Neural cell (in vitro differentiated cells): Measurements from ENCODE around the gene EFCAB6. TPM values are rescaled to one million over a fixed set of nuclear protein-coding genes. Genes with fewer than 3 reads are reported as not detected.

Source experiments
- H2AFZ ChIP-seq: fragments of 200-600, 300-800 bp; sonication (generic), shearing (Covaris generic); 2 replicates; pipeline ENCODE4 v1.6.0; 2014; ENCODE audit warnings: low read depth, mild to moderate bottlenecking, antibody characterized with exemption, low read length, moderate library complexity
- H3F3A ChIP-seq: fragments of 200-600 bp; shearing (Covaris generic); 2 replicates; pipeline ENCODE4 v1.6.1; 2016; ENCODE audit warnings: mild to moderate bottlenecking, moderate library complexity, mixed read lengths, antibody characterized with exemption, low read length; ENCODE audit not compliant: insufficient read depth, poor library complexity, severe bottlenecking
- H3K27ac ChIP-seq: fragments of 200-600, 300-800 bp; sonication (generic), shearing (Covaris generic); 2 replicates; pipeline ENCODE4 v1.5.1; 2014; ENCODE audit warnings: mild to moderate bottlenecking, low read length, moderate library complexity
- H3K27me3 ChIP-seq: fragments of 300-800, 200-600 bp; sonication (generic), shearing (Covaris generic); 2 replicates; pipeline ENCODE4 v1.6.0; 2014; ENCODE audit warnings: mild to moderate bottlenecking, low read depth, low read length, moderate library complexity; ENCODE audit not compliant: insufficient read depth
- H3K36me3 ChIP-seq: fragments of 300-800, 200-600 bp; sonication (generic), shearing (Covaris generic); 2 replicates; pipeline ENCODE4 v1.5.1; 2014; ENCODE audit warnings: mild to moderate bottlenecking, antibody characterized with exemption, low read length, moderate library complexity; ENCODE audit not compliant: insufficient read depth
- H3K4me2 ChIP-seq: fragments of 300-800, 200-600 bp; sonication (generic), shearing (Covaris generic); 2 replicates; pipeline ENCODE4 v1.6.0; 2014; ENCODE audit warnings: mild to moderate bottlenecking, low read length
- H3K4me3 ChIP-seq: fragments of 300-800, 200-600 bp; sonication (generic), shearing (Covaris generic); 2 replicates; pipeline ENCODE4 v1.5.1; 2014; ENCODE audit warnings: mild to moderate bottlenecking, low read length, moderate library complexity
- H3K79me2 ChIP-seq: fragments of 200-600 bp; shearing (Covaris generic); replicated peaks from 2 replicates; pipeline ENCODE4 v1.6.0; 2014; ENCODE audit warnings: mild to moderate bottlenecking, low read length, moderate library complexity; ENCODE audit not compliant: insufficient read depth
- H3K9ac ChIP-seq: fragments of 300-800, 200-600 bp; sonication (generic), shearing (Covaris generic); 2 replicates; pipeline ENCODE4 v1.6.1; 2016; ENCODE audit warnings: mild to moderate bottlenecking, low read length, mixed read lengths
- H3K9me2 ChIP-seq: fragments of 200-600 bp; shearing (Covaris generic); 2 replicates; pipeline ENCODE4 v1.6.1; 2016; ENCODE audit warnings: mild to moderate bottlenecking, low read length, mixed read lengths; ENCODE audit not compliant: insufficient read depth
- H3K9me3 ChIP-seq: fragments of 200-600, 300-800 bp; sonication (generic), shearing (Covaris generic); 2 replicates; pipeline ENCODE4 v1.6.1; 2016; ENCODE audit warnings: mild to moderate bottlenecking, mixed run types, low read length, moderate library complexity, mixed read lengths
- H4K20me1 ChIP-seq: fragments of 200-600 bp; shearing (Covaris generic); 2 replicates; pipeline ENCODE4 v1.6.1; 2016; ENCODE audit warnings: mild to moderate bottlenecking, mixed run types; ENCODE audit not compliant: insufficient read depth
- CTCF ChIP-seq: fragments of 450-650 bp; IDR thresholded peaks from 2 replicates; pipeline ENCODE4 v1.5.1; 2014; ENCODE audit warnings: antibody characterized with exemption, mild to moderate bottlenecking, moderate library complexity; ENCODE audit not compliant: poor library complexity, severe bottlenecking
- EP300 ChIP-seq: fragments of 450-650 bp; conservative IDR thresholded peaks from 2 replicates; pipeline ENCODE4 v1.6.1; 2014; ENCODE audit warnings: antibody characterized with exemption, mild to moderate bottlenecking, moderate library complexity; ENCODE audit not compliant: poor library complexity, severe bottlenecking
- EZH2 ChIP-seq: fragments of 200-600, 300-800 bp; shearing (Covaris generic), sonication (generic); IDR thresholded peaks from 2 replicates; pipeline ENCODE4 v1.6.1; 2014; ENCODE audit warnings: antibody characterized with exemption, low read length, borderline replicate concordance, mild to moderate bottlenecking; ENCODE audit not compliant: insufficient read depth, poor library complexity, severe bottlenecking
- MXI1 ChIP-seq: fragments of 450-650 bp; conservative IDR thresholded peaks from 2 replicates; pipeline ENCODE4 v1.6.1; 2014; ENCODE audit warnings: antibody characterized with exemption, mild to moderate bottlenecking; ENCODE audit not compliant: poor library complexity, severe bottlenecking
- POLR2AphosphoS5 ChIP-seq: IDR thresholded peaks from 2 replicates; pipeline ENCODE4 v1.6.1; 2012
- RAD21 ChIP-seq: fragments of 450-650 bp; conservative IDR thresholded peaks from 2 replicates; pipeline ENCODE4 v1.6.1; 2014; ENCODE audit warnings: antibody characterized with exemption, mild to moderate bottlenecking, moderate library complexity
- REST ChIP-seq: IDR thresholded peaks from 2 replicates; pipeline ENCODE4 v1.6.1; 2012; ENCODE audit warnings: borderline replicate concordance
- SMC3 ChIP-seq: fragments of 450-650 bp; conservative IDR thresholded peaks from 2 replicates; pipeline ENCODE4 v1.6.1; 2014; ENCODE audit warnings: antibody characterized with exemption, mild to moderate bottlenecking, moderate library complexity; ENCODE audit not compliant: poor library complexity
- TAF1 ChIP-seq: IDR thresholded peaks from 2 replicates; pipeline ENCODE4 v1.6.1; 2012; ENCODE audit warnings: low read depth
- polyA plus RNA-seq: library from polyadenylated mRNA; depleted of rRNA; stranded (reverse); fragments of >200 nt; gene quantifications from 2 replicates; pipeline ENCODE4 v1.2.3, GENCODE V29; 2014

Gene EFCAB6
- polyA plus RNA-seq, 1 donor from 2014 or later, result 1.4 TPM

- H3K9ac ChIP-seq, result no peak overlapping the region
- H3K79me2 ChIP-seq, result no peaks in the 10 kb centered on the region
- no peak overlapping the region for H3K27ac ChIP-seq
- H3K4me2 ChIP-seq, result no peak overlapping the region
- no peak for TF ChIP-seq REST
- no peak for TF ChIP-seq RAD21
- no peak for TF ChIP-seq EP300
- TF ChIP-seq SMC3, result no peak
- no peak for TF ChIP-seq EZH2
- TF ChIP-seq TAF1, result no peak
- no peaks in the 10 kb centered on the region for H3F3A ChIP-seq
- no peak overlapping the region for H3K4me3 ChIP-seq
- no peaks in the 10 kb centered on the region for H3K9me3 ChIP-seq
- H3K27me3 ChIP-seq, result no peaks in the 10 kb centered on the region
- H4K20me1 ChIP-seq, result no peaks in the 10 kb centered on the region
- no peaks in the 10 kb centered on the region for H3K9me2 ChIP-seq
- no peaks in the 10 kb centered on the region for H3K36me3 ChIP-seq
- no peak overlapping the region for H2AFZ ChIP-seq
Measured at GRCh38 chr22:43714104-43714503, 98.0 kb downstream of the EFCAB6 start.

GRCh38 chr22:43711681-43712080 lies 100.4 kb downstream of the EFCAB6 start:
- no peak for TF ChIP-seq EZH2
- TF ChIP-seq SMC3, result no peak
- no peak for TF ChIP-seq POLR2AphosphoS5
- no peak for TF ChIP-seq MXI1
- no peak for TF ChIP-seq TAF1
- TF ChIP-seq REST, result no peak
- no peak for TF ChIP-seq EP300
- TF ChIP-seq CTCF, result no peak
- TF ChIP-seq RAD21, result no peak
- H3F3A ChIP-seq, result no peaks in the 10 kb centered on the region

More at GRCh38 chr22:43711681-43712080, 100.4 kb downstream of the EFCAB6 start:
- no peak overlapping the region for H3K4me2 ChIP-seq
- no peaks in the 10 kb centered on the region for H3K27me3 ChIP-seq
- H3K36me3 ChIP-seq, result no peaks in the 10 kb centered on the region
- H3K9me3 ChIP-seq, result no peaks in the 10 kb centered on the region
- H4K20me1 ChIP-seq, result no peaks in the 10 kb centered on the region
- no peaks in the 10 kb centered on the region for H3K79me2 ChIP-seq
- H3K9ac ChIP-seq, result no peak overlapping the region
- no peak overlapping the region for H2AFZ ChIP-seq
- no peak overlapping the region for H3K4me3 ChIP-seq
- no peak overlapping the region for H3K27ac ChIP-seq
- H3K9me2 ChIP-seq, result no peaks in the 10 kb centered on the region
